GM23338 (cell line): ENCODE data around the gene CDH4. TPM values are rescaled to one million over a fixed set of nuclear protein-coding genes. Genes with fewer than 3 reads are reported as not detected.

Source experiments
- ATAC-seq: fragments of 200-7000 bp; cut with Tn5 transposase; 3 replicates; pipeline ENCODE4 v1.9.1; 2020
- DNase-seq: peaks from one replicate; pipeline ENCODE4 v3.0.0-alpha.2; 2015; ENCODE audit warnings: low spot score
- H2AFZ ChIP-seq: fragments of 200-600 bp; sonication (generic); 2 replicates; pipeline ENCODE4 v1.8.0; 2016; ENCODE audit warnings: antibody characterized with exemption, mild to moderate bottlenecking, moderate library complexity
- H3F3A ChIP-seq: fragments of 200-600 bp; sonication (generic); replicated peaks from 2 replicates; pipeline ENCODE4 v1.8.0; 2017; ENCODE audit warnings: antibody characterized with exemption, mixed run types, low read depth
- H3K27ac ChIP-seq: fragments of 200-600 bp; sonication (generic); 2 replicates; pipeline ENCODE4 v1.6.1; 2016; ENCODE audit warnings: low read depth
- H3K27me3 ChIP-seq: fragments of 200-600 bp; sonication (generic); 2 replicates; pipeline ENCODE4 v1.8.0; 2016; ENCODE audit warnings: mild to moderate bottlenecking, mixed run types, moderate library complexity; ENCODE audit not compliant: insufficient read depth
- H3K36me3 ChIP-seq: fragments of 200-600 bp; sonication (generic); 2 replicates; pipeline ENCODE4 v1.8.0; 2016; ENCODE audit warnings: mild to moderate bottlenecking; ENCODE audit not compliant: insufficient read depth
- H3K4me1 ChIP-seq: fragments of 200-600 bp; sonication (generic); 2 replicates; pipeline ENCODE4 v1.8.0; 2016; ENCODE audit warnings: mild to moderate bottlenecking, moderate library complexity; ENCODE audit not compliant: insufficient read depth
- H3K4me2 ChIP-seq: fragments of 200-600 bp; sonication (generic); 2 replicates; pipeline ENCODE4 v1.7.1; 2017; ENCODE audit warnings: mixed run types
- H3K4me3 ChIP-seq: fragments of 200-600 bp; sonication (generic); 2 replicates; pipeline ENCODE4 v1.6.1; 2016; ENCODE audit warnings: mixed run types
- H3K79me2 ChIP-seq: fragments of 200-600 bp; sonication (generic); replicated peaks from 2 replicates; pipeline ENCODE4 v1.8.0; 2017; ENCODE audit warnings: mild to moderate bottlenecking; ENCODE audit not compliant: insufficient read depth
- H3K9me2 ChIP-seq: fragments of 200-600 bp; sonication (generic); 2 replicates; pipeline ENCODE4 v1.8.0; 2017; ENCODE audit not compliant: insufficient read depth
- H4K20me1 ChIP-seq: fragments of 200-600 bp; sonication (generic); replicated peaks from 2 replicates; pipeline ENCODE4 v1.8.0; 2017; ENCODE audit warnings: mild to moderate bottlenecking; ENCODE audit not compliant: insufficient read depth
- H3K27ac Mint-ChIP-seq: 2 replicates; pipeline ENCODE4 v1.8.0; 2020; ENCODE audit warnings: inconsistent platforms, mild to moderate bottlenecking, moderate library complexity, mixed read lengths
- H3K27me3 Mint-ChIP-seq: 3 replicates; pipeline ENCODE4 v1.8.0; 2022; ENCODE audit warnings: low read depth, mild to moderate bottlenecking, moderate library complexity, mixed read lengths, inconsistent platforms; ENCODE audit not compliant: insufficient read depth, poor library complexity
- H3K36me3 Mint-ChIP-seq: 3 replicates; pipeline ENCODE4 v1.8.0; 2021; ENCODE audit warnings: low read depth, mild to moderate bottlenecking, inconsistent platforms, moderate library complexity, mixed read lengths
- H3K4me1 Mint-ChIP-seq: 3 replicates; pipeline ENCODE4 v1.8.0; 2020; ENCODE audit warnings: mild to moderate bottlenecking, inconsistent platforms, mixed read lengths
- H3K4me3 Mint-ChIP-seq: 3 replicates; pipeline ENCODE4 v1.8.0; 2021; ENCODE audit warnings: moderate library complexity, mild to moderate bottlenecking, inconsistent platforms, mixed read lengths
- H3K9me3 Mint-ChIP-seq: 3 replicates; pipeline ENCODE4 v1.8.0; 2020; ENCODE audit warnings: moderate library complexity, mild to moderate bottlenecking, inconsistent platforms, mixed read lengths
- EZH2 ChIP-seq: fragments of 200-600 bp; sonication (generic); IDR thresholded peaks from one replicate; pipeline ENCODE4 v1.8.0; 2017; ENCODE audit warnings: antibody characterized with exemption, mild to moderate bottlenecking, low read depth; ENCODE audit not compliant: unreplicated experiment
- EZH2phosphoT487 ChIP-seq: fragments of 200-600 bp; sonication (generic); IDR thresholded peaks from one replicate; pipeline ENCODE4 v1.8.1; 2018; ENCODE audit warnings: antibody characterized with exemption; ENCODE audit not compliant: unreplicated experiment
- NANOG ChIP-seq: IDR thresholded peaks from 2 replicates; pipeline ENCODE4 v1.6.1; 2016; ENCODE audit warnings: antibody characterized with exemption, borderline replicate concordance
- ZNF462 ChIP-seq: fragments of 250-450 bp; sonication (Bioruptor Pico); IDR thresholded peaks from 2 replicates; pipeline ENCODE4 v1.5.0; 2020; ENCODE audit warnings: mild to moderate bottlenecking, moderate library complexity
- polyA plus RNA-seq: library from polyadenylated mRNA; unstranded; fragments of >200 nt; fragmentation: Nextera tagmentation; extraction: Ambion mirVana; gene quantifications from 2 replicates; pipeline ENCODE4 v1.2.1, GENCODE V29; 2016
- total RNA-seq: library from RNA; depleted of rRNA; stranded (reverse); fragments of >200 nt; shearing (Covaris generic); gene quantifications from 2 replicates; pipeline ENCODE4 v1.2.3, GENCODE V29; 2014

CDH4 gene
- total and polyA plus RNA-seq, 2 experiments from 2014 or later: 1.2 to 4.2 TPM

- Histone ChIP-seq H3K36me3 (no peaks in the 10 kb centered on the region), H3K79me2 (no peaks in the 10 kb centered on the region), H3K4me1 (no peaks in the 10 kb centered on the region), H3F3A (no peaks in the 10 kb centered on the region), H3K9me2 (no peaks in the 10 kb centered on the region), H2AFZ (no peak overlapping the region), H3K27ac (no peak overlapping the region), H4K20me1 (no peaks in the 10 kb centered on the region), H3K4me2 (no peak overlapping the region), H3K27me3 (no peaks in the 10 kb centered on the region), H3K4me3 (no peak overlapping the region)
- DNase-seq (no peak), ATAC-seq (no peak)
- Mint-ChIP-seq H3K27me3 (peaks cover 2% of the 10 kb centered on the region), H3K9me3 (no peaks in the 10 kb centered on the region; the same call in 1 of the 3 replicates), H3K4me1 (no peaks in the 10 kb centered on the region), H3K36me3 (no peaks in the 10 kb centered on the region), H3K4me3 (no peak overlapping the region), H3K27ac (no peak overlapping the region)
- no peak for TF ChIP-seq NANOG
- TF ChIP-seq ZNF462 (CRISPR knock-in tag): no peak
- no peak for TF ChIP-seq EZH2phosphoT487
- TF ChIP-seq EZH2: no peak
Measured at GRCh38 chr20:61857414-61857775, 605.3 kb downstream of the CDH4 start.

GRCh38 chr20:61857884-61858283 lies 605.8 kb downstream of the CDH4 start:
- Histone ChIP-seq H3K9me2 (no peaks in the 10 kb centered on the region), H2AFZ (no peak overlapping the region), H3K79me2 (no peaks in the 10 kb centered on the region), H4K20me1 (no peaks in the 10 kb centered on the region), H3K27ac (no peak overlapping the region), H3K4me3 (no peak overlapping the region), H3F3A (no peaks in the 10 kb centered on the region), H3K27me3 (no peaks in the 10 kb centered on the region), H3K4me1 (no peaks in the 10 kb centered on the region), H3K36me3 (no peaks in the 10 kb centered on the region), H3K4me2 (no peak overlapping the region)
- H3K36me3 Mint-ChIP-seq: no peaks in the 10 kb centered on the region
- H3K27ac Mint-ChIP-seq: no peak overlapping the region
- DNase-seq: no peak
- H3K9me3 Mint-ChIP-seq: no peaks in the 10 kb centered on the region; the same call in 1 of the 3 replicates
- H3K4me3 Mint-ChIP-seq: no peak overlapping the region
- ATAC-seq: no peak
- H3K27me3 Mint-ChIP-seq: peaks cover 5% of the 10 kb centered on the region
- H3K4me1 Mint-ChIP-seq: no peaks in the 10 kb centered on the region
- no peak for TF ChIP-seq EZH2
- TF ChIP-seq NANOG: no peak
- TF ChIP-seq ZNF462 (CRISPR knock-in tag): no peak
